Keratinocyte (primary cell): Measurements from ENCODE around the gene TLX2.

Experiments used
- CTCF ChIP-seq, 3 experiments: IDR thresholded peaks in 1 of 3; conservative IDR thresholded peaks in 1 of 3; optimal IDR thresholded peaks in 1 of 3; 2 replicates in 2 of 3; 3 replicates in 1 of 3; pipeline versions ENCODE3 to v1.5.1; 2011; ENCODE audit warnings: low read length in 3 of 3, mild to moderate bottlenecking in 3 of 3, moderate library complexity in 2 of 3, control low read depth in 1 of 3, inconsistent platforms in 1 of 3; ENCODE audit not compliant: insufficient read depth in 2 of 3; ENCODE audit errors: extremely low read depth in 1 of 3
- EZH2 ChIP-seq: IDR thresholded peaks from one replicate; pipeline ENCODE4 v1.6.1; 2012; ENCODE audit warnings: inconsistent platforms, mild to moderate bottlenecking, low read length, moderate library complexity

- TF ChIP-seq EZH2: no peak
- TF ChIP-seq CTCF (optimal IDR thresholded peaks at IDR 0.05 in 1 of 3, IDR thresholded peaks at IDR 0.05 in 1 of 3, conservative IDR thresholded peaks at IDR 0.05 in 1 of 3; ENCODE audit: extremely low read depth in 1 of 3, insufficient read depth in 2 of 3, low read length in 3 of 3): no peak
Measured at GRCh38 chr2:74538881-74539339, 24.7 kb downstream of the TLX2 start.
